A172 (cell line): ENCODE measurements around the gene ZNF440. TPM values are rescaled to one million over a fixed set of nuclear protein-coding genes. Genes with fewer than 3 reads are reported as not detected.
A peak's percentile ranks its signal among the peaks of the same experiment; 100 is the strongest.
"Not testable (repeated sequence)": the region's sequence is repeated elsewhere in the genome, so short reads cannot be mapped to it uniquely, and the experiment has no call there.

Experiments used
- DNase-seq: peaks from one replicate; pipeline ENCODE4 v3.0.0-alpha.2; 2015; ENCODE audit warnings: low spot score
- total RNA-seq: library from RNA; depleted of rRNA; stranded (reverse); fragments of >200 nt; shearing (Covaris generic); gene quantifications from 2 replicates; pipeline ENCODE4 v1.2.3, GENCODE V29; 2014

ZNF440 gene
- total RNA-seq, 1 experiment from 2014 or later: 13.4 TPM

DNA sequence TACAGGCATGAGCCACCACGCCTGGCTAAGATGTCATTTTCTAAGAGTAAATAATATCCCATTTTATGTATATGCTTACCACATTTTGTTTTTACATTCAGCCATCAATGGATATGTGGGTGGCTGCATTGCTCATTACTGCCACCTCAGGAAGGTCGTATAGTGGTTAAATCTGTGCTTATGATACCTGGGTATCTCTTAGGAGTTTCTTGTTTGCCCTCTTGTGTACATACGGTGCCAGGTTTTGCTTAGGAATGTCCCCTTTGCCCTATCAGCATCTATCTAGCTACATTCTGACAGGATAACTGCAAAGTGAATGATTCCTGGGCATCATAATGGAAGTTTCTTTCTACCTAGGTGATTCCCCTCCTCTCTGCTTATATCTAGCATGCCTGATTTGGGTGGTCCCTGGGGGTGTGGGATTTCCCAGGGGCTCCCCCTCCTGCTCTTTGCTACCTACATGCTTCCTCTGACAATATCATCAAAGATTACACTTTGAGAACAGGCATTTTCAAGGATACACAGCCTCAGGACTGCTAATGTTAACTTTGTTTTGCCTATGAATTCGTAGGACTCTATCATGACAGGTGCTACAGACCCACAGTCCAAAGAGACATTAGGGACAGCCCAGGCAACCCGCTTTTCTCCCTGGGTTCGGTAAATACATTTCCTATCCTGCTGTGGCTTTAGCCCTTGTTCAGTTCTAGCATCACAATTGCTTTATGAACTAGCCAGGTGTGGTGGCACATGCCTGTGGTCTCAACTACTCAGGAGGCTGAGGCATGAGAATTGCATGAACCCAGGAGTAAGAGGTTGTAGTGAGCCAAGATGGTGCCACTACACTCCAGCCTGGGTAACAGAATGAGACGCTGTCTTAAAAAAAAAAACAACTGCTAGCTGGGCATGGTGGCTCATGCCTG is 15.1 kb downstream of the ZNF440 start:
- not testable (repeated sequence) for DNase-seq

GRCh38 chr19:11832253-11832912 is 18.3 kb downstream of the ZNF440 start:
- no peak for DNase-seq

- no peak for DNase-seq
Measured at GRCh38 chr19:11833541-11833940, 19.5 kb downstream of the ZNF440 start.

GRCh38 chr19:11835626-11836066 is 21.6 kb downstream of the ZNF440 start:
- DNase-seq: not testable (repeated sequence)

DNA sequence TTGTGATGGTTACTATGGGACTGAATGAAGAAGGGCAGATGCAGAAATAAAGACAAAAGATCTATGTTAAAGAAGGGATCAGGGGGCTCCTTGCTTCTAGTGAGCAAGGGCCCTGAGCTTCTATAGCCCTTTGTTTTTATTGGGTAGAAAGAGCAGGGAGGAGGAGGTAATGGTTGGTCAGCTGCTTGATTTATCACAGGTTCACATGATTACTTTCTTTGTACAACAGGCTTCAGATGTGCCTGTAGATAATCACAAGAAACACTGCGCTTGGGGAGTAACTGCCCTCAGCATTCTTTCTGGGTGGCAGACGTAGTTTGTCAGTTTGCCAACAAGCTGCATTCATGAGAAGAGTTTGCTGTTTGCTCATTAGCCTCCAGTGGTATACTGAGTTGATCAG is 29.6 kb downstream of the ZNF440 start:
- DNase-seq: no peak

GRCh38 chr19:11847615-11848014 is 33.5 kb downstream of the ZNF440 start:
- not testable (repeated sequence) for DNase-seq

DNA sequence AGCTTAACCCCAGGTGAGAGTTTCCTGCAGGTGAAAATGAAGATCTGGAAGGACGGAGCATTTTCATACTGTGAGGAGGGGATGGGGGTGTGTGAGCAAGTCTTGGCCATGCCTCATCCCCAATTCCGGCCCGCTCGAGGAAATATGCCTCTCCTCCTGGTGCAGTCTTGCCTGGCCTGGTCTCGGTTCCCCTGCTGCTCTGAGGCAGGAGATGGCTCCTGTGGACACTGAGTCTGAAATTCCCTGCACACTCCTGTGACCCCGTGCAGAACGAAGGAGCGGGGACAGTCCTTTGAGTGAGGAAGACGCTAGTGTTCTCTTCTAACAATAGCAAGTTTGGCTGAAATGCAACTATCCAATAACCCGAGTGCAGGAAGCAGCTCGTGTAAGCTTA is 34.1 kb downstream of the ZNF440 start:
- DNase-seq: no peak

GRCh38 chr19:11848594-11849469 is 34.8 kb downstream of the ZNF440 start, which contains the start of gene ZNF439:
Gene ZNF439 (plus strand): TSS chr19:11848726. CDS start chr19:11848868, 142 bp downstream.
- DNase-seq: no peak

GRCh38 chr19:11850289-11850688 is 36.2 kb downstream of the ZNF440 start:
- not testable (repeated sequence) for DNase-seq

DNA sequence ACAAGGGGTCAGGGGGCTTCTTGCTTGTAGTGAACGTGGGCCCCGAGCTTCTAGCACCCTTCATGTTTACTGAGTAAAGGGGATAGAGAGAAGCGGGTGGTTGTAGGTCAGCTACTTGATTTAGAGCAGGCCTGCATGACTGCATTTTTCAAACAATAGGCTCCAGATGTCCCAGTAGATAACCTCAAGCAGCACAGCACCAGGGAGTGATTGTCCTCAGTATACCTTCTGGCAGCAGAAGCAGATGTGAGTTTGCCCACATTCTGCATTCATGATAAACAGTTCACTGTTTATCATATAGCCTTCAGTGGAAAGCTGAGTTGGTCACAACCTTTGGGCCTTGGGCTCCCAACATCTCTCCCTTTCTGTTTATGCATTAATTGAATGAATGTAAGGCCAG is 39.3 kb downstream of the ZNF440 start:
- DNase-seq: no peak

DNA sequence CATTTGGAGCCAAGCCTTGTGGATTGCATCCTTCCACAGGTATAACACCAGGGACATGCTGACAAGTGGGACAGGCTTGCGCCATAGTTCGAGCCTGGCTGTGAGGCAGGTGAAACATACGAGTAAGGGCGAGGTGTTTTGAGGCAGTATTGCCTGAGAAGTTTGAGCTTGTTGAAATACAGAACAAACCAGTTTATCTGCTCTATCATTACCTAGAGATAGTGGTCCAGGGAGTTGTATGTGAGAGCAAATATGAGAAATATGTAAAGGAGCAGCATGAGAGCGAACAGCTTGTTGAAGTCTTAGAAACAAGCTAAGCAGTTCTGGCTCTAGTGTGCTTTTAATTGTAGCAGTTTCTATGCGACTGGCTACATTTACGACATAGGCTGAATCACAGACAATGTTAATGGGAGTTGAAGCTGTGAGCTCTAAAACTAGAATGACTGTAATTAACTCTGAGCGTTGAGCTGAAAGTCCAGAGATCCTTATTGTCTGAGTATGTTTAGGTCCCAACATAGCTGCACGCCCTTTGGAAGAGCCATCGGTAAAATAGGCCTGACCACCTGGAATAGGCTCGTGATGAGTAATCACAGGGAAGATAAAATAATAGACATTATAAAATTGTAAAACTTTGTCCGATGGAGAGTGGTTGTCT is 42.6 kb downstream of the ZNF440 start:
- DNase-seq: no peak

DNA sequence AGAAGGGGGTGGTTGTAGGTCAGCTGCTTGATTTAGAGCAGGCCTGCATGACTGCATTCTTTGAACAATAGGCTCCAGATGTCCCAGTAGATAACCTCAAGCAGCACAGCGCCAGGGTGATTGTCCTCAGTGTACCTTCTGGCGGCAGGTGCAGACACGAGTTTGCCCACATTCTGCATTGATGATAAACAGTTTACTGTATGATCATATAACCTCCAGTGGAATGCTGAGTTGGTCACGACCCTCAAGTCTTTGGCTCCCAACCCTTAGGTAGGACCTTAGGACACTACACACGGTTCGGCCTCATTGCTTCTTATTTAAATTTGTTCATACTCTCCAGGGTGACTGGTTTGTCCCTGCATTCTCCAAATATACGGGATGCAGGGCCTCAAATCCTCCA is 46.6 kb downstream of the ZNF440 start:
- DNase-seq: no peak

DNA sequence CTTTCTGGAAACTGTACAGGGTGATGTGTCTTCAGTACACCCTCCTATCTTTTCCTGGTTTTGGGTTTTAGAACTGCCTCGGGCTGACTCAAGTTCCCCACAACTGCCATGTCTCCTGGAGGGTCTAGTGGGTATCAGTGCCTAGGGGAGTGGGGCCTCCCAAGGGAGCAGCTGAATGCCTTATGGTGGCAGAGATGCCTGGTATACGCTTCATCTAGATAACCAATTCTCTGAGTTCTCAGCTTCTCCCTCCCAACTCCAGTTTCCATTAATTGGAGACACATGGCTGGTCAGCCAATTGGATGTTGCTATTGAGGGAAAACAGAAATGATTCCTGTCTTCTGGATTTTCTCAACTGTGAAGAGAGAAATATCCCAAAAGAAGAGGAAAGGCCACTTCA is 47.2 kb downstream of the ZNF440 start:
- DNase-seq: no peak

DNA sequence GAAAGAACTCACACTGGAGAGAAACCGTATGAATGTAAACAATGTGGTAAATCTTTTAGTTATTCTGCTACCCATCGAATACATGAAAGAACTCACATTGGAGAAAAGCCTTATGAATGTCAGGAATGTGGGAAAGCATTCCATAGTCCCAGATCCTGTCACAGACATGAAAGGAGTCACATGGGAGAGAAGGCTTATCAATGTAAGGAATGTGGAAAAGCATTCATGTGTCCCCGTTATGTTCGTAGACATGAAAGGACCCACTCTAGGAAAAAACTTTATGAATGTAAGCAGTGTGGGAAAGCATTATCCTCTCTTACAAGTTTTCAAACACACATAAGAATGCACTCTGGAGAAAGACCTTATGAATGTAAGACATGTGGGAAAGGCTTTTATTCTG is 53.7 kb downstream of the ZNF440 start:
- not testable (repeated sequence) for DNase-seq

DNA sequence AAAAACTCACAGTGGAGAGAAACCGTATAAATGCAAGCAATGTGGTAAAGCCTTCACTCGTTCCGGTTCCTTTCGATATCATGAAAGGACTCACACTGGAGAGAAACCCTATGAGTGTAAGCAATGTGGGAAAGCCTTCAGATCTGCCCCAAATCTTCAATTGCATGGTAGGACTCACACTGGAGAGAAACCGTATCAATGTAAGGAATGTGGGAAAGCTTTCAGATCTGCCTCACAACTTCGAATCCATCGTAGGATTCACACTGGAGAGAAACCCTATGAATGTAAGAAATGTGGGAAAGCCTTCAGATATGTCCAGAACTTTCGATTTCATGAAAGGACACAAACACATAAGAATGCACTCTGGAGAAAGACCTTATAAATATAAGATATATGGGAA is 54.1 kb downstream of the ZNF440 start:
- DNase-seq: no peak

DNA sequence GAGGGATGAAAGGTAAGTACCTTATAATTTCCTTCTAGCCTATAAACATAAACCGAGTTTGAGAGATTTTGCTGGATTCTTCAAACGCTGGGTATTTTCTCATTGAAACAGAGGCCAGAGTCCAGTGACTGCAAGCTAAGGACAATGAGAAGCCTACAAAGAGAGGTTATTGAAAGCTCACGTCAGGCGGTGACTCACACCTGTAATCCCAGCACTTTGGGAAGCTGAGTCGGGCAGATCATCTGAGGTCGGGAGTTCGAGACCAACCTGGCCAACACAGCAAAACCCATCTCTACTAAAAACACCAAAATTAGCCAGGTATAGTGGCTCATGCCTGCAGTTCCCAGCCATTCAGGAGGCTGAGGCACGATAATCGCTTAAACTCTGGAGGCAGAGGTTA is 58.6 kb downstream of the ZNF440 start:
- DNase-seq: no peak

DNA sequence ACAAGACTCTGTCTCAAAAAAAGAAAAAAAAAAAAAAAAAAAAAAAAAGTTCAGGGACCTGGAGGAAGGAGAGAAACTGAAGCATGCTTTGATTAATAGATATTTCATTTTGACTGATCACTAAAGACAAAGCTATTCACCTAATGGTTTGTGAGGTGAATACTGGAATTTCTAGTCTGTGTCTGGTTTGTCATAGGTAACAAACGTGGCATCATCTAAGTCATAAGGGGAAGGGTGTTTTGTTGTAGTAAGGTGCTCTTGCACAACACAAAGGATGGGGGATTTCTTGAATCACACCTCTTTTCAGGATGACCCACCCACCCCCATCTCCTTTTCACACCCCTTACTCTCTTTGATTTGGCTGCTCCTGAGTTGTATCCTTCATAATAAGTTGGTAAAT is 59.7 kb downstream of the ZNF440 start:
- no peak for DNase-seq

DNA sequence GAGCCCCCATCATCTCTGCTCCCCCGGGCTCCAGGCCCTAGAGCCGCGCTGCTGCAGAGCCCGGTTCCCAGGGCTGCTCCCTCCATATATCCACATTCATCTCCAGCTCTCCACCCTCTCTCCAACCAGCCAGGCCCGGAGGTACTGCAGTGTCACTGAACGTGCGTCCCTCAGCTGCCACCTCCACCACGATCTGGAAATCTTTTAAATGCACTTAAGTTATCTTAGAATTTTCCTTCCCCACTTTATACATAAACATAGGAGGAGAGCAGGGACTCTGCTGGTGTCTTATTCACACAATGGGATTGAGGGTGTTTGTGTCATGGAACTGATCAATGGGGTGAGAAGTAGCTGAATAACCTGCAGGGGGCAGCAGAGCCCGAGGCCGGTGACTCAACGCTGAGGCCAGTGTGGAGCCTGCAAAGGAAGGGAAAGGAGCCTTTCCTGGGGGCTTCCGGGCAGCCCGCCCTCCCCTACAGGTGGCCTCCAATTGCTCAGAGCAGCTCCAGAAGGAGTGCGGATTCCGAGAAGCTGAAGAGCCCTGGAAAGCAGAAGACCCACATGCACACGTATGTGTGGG is 65.7 kb downstream of the ZNF440 start:
- not testable (repeated sequence) for DNase-seq

GRCh38 chr19:11880598-11880997 is 66.5 kb downstream of the ZNF440 start:
- no peak for DNase-seq

DNA sequence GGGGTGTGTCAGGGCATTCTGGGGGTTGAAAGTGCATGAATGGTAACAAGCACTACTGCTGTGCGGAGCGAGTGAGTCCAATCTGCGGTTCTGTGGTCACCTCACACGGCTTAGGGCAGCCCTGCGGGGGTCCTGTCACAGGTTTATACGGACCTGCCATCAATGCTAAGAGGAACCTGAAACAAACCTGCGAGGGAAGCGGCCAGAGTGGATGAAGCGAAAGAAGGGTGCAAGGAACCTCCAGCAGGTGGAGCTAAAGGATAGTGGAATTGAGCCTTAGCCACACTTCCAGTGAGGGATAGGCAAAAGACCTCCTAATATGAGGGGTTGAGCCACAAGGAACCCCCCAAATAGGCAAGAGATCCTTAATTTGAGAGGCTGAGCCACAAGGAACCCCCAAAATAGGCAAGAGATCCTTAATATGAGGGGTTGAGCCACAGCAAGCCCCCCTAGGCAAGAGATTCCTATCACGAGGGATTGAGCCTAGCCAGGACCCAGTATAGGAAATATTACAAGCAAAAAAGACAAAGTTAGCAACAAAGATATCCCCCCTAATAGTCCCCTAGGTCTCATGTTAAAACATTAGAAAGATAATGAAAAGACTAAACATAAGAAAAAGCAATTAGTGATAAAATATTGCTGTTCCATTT is 67.2 kb downstream of the ZNF440 start:
- DNase-seq: peak; percentile 48
